Transverse colon (tissue), 4 donors: Measurements from ENCODE around the gene KCNH1. TPM values are rescaled to one million over a fixed set of nuclear protein-coding genes. Genes with fewer than 3 reads are reported as not detected.

Experiments used
- DNase-seq: peaks from one replicate; pipeline ENCODE4 v3.0.0-alpha.2; 2019
- H3K27ac ChIP-seq, 4 donors: fragments of 200-600 bp; sonication (generic); 2 replicates each; pipeline ENCODE4 v1.5.1; 2016 to 2018; ENCODE audit warnings: inconsistent platforms in 4 of 4
- H3K27me3 ChIP-seq: fragments of 200-600 bp; sonication (generic); 2 replicates; pipeline ENCODE4 v1.5.1; 2017; ENCODE audit warnings: inconsistent platforms
- H3K36me3 ChIP-seq, 4 donors: fragments of 200-600 bp; sonication (generic); 2 replicates each; pipeline ENCODE4 v1.5.1; 2017 to 2019; ENCODE audit warnings: inconsistent platforms in 4 of 4
- H3K4me1 ChIP-seq, 4 donors: fragments of 200-600 bp; sonication (generic); 2 replicates each; pipeline ENCODE4 v1.5.1; 2017 to 2020; ENCODE audit warnings: inconsistent platforms in 4 of 4
- H3K4me3 ChIP-seq, 4 donors: fragments of 200-600 bp; sonication (generic); 1 replicate in 1 of 4; 2 replicates in 3 of 4; pipeline versions ENCODE4 v1.5.1 to v1.6.1; 2017 to 2019; ENCODE audit warnings: inconsistent platforms in 4 of 4
- H3K9me3 ChIP-seq, 2 donors: fragments of 200-600 bp; sonication (generic); 2 replicates each; pipeline ENCODE4 v1.5.1; 2017 to 2019; ENCODE audit warnings: inconsistent platforms in 2 of 2
- CTCF ChIP-seq, 5 experiments: fragments of 200-600 bp in 3 of 5; fragments of 450-650 bp in 2 of 5; sonication (generic) in 3 of 5; IDR thresholded peaks; 1 replicate in 2 of 5; 2 replicates in 3 of 5; pipeline ENCODE4 v1.5.1; 2016 to 2017; ENCODE audit warnings: antibody characterized with exemption in 5 of 5, inconsistent platforms in 3 of 5, mild to moderate bottlenecking in 2 of 5, moderate library complexity in 1 of 5
- EP300 ChIP-seq: sonication (generic); formaldehyde crosslinking; IDR thresholded peaks from one replicate; pipeline ENCODE4 v1.6.1; 2017; ENCODE audit warnings: antibody characterized with exemption, low read depth
- POLR2A ChIP-seq: fragments of 450-650 bp; IDR thresholded peaks from one replicate; pipeline ENCODE4 v1.6.1; 2016; ENCODE audit warnings: antibody characterized with exemption, mild to moderate bottlenecking, moderate library complexity
- POLR2AphosphoS5 ChIP-seq, 3 donors: sonication (generic); formaldehyde crosslinking; IDR thresholded peaks; one replicate each; pipeline ENCODE4 v1.6.1; 2016; ENCODE audit warnings: antibody characterized with exemption in 3 of 3
- WGBS, 2 donors: methylation state at CpG; one replicate each; pipeline ENCODE4 v1.1.5; 2018; ENCODE audit warnings: low coverage in 1 of 2; 5-methylcytosine and 5-hydroxymethylcytosine counted together
- in situ Hi-C, 4 donors: fragments of 200-750 bp; cut with MboI; loops; one replicate each; pipeline versions ENCODE4 v1.15.0 to v1.15.1; 2017; ENCODE audit warnings: low sequenced_read_pairs in 3 of 4, low pct_ligation_motif_present in 1 of 4, low pct_unique_long_range_greater_than_20kb in 1 of 4
- intact Hi-C: fragments of 100-400 bp; cut with DNase I; formaldehyde crosslinking; loops from one replicate; pipeline ENCODE4 v1.15.1; 2023; ENCODE audit warnings: low total_unique reads
- total RNA-seq, 4 donors: library from RNA; depleted of rRNA; stranded (reverse); fragments of >200 nt; gene quantifications; one replicate each; pipeline ENCODE4 v1.1.0, GENCODE V29; 2016

Gene KCNH1
- total RNA-seq, 4 donors from 2014 or later = 0.55 to 9.4 (median 2.2) TPM

- 64 to 70% methylated on average over 3 to 5 of the region's 5 CpGs for WGBS, 2 donors
- Histone ChIP-seq H3K4me3 (no peak overlapping the region), H3K36me3 (no peaks in the 10 kb centered on the region), H3K27ac (no peak overlapping the region), H3K9me3 (no peaks in the 10 kb centered on the region), H3K4me1 (no peaks in the 10 kb centered on the region), H3K27me3 (no peaks in the 10 kb centered on the region)
- in situ Hi-C loops = no loop called here
- no peak for DNase-seq
- intact Hi-C loops = no loop called here
- TF ChIP-seq CTCF (IDR thresholded peaks at IDR 0.05) (no peak), POLR2AphosphoS5 (IDR thresholded peaks at IDR 0.05) (no peak), POLR2A (no peak), EP300 (no peak)
Measured at GRCh38 chr1:210738256-210738655, 395.7 kb downstream of the KCNH1 start.

GRCh38 chr1:210736713-210737112 is 397.2 kb downstream of the KCNH1 start:
- no peak overlapping the region for H3K4me3 ChIP-seq
- no peaks in the 10 kb centered on the region for H3K9me3 ChIP-seq
- no peaks in the 10 kb centered on the region for H3K36me3 ChIP-seq
- in situ Hi-C loops = no loop called here
- 55 to 56% methylated on average over 3 of the region's 3 CpGs for WGBS, 2 donors
- TF ChIP-seq CTCF (IDR thresholded peaks at IDR 0.05) (no peak), POLR2A (no peak), POLR2AphosphoS5 (IDR thresholded peaks at IDR 0.05) (no peak), EP300 (no peak)
- intact Hi-C loops = no loop called here
- H3K4me1 ChIP-seq = no peaks in the 10 kb centered on the region
- no peak overlapping the region for H3K27ac ChIP-seq
- H3K27me3 ChIP-seq = no peaks in the 10 kb centered on the region
- no peak for DNase-seq

GRCh38 chr1:210731597-210731996 is 402.4 kb downstream of the KCNH1 start:
- TF ChIP-seq CTCF (IDR thresholded peaks at IDR 0.05) = no peak
- TF ChIP-seq EP300 = no peak
- TF ChIP-seq POLR2AphosphoS5 (IDR thresholded peaks at IDR 0.05) = no peak
- TF ChIP-seq POLR2A = no peak
- no peak for DNase-seq
- Histone ChIP-seq H3K36me3 (no peaks in the 10 kb centered on the region), H3K9me3 (no peaks in the 10 kb centered on the region), H3K4me1 (no peaks in the 10 kb centered on the region), H3K27ac (no peak overlapping the region), H3K27me3 (no peaks in the 10 kb centered on the region), H3K4me3 (no peak overlapping the region)
- 72 to 92% methylated on average over 2 of the region's 2 CpGs for WGBS, 2 donors
- in situ Hi-C loops (no loop called here), intact Hi-C loops (no loop called here)

- TF ChIP-seq POLR2AphosphoS5 (IDR thresholded peaks at IDR 0.05) = no peak
- no peak for TF ChIP-seq EP300
- TF ChIP-seq POLR2A = no peak
- no peak for TF ChIP-seq CTCF (IDR thresholded peaks at IDR 0.05)
- no peak overlapping the region for H3K27ac ChIP-seq
- in situ Hi-C loops (no loop called here), intact Hi-C loops (no loop called here)
- 97 to 100% methylated on average over 2 of the region's 2 CpGs for WGBS, 2 donors
- no peak for DNase-seq
- no peaks in the 10 kb centered on the region for H3K27me3 ChIP-seq
- H3K4me3 ChIP-seq = no peak overlapping the region
- no peaks in the 10 kb centered on the region for H3K9me3 ChIP-seq
- no peaks in the 10 kb centered on the region for H3K4me1 ChIP-seq
- no peaks in the 10 kb centered on the region for H3K36me3 ChIP-seq
Measured at GRCh38 chr1:210731193-210731592, 402.8 kb downstream of the KCNH1 start.
